ENCODE measurements around the gene P4HA3. TPM values are rescaled to one million over a fixed set of nuclear protein-coding genes. Genes with fewer than 3 reads are reported as not detected.

P4HA3 gene
- total RNA-seq, 1 donor from 2014 or later = 0.96 TPM

- no peaks in the 10 kb centered on the region for H3K9me3 ChIP-seq
- intact Hi-C loops (cut with DNase I) = loop anchor here (10.0 kb wide), 1 partner anchor 182 kb away; no protein-coding TSS in a partner anchor
- no peak overlapping the region for H3K4me3 ChIP-seq
- H3K36me3 ChIP-seq = no peaks in the 10 kb centered on the region
- peaks cover 7% of the 10 kb centered on the region for H3K4me1 ChIP-seq
- DNase-seq (no peak), ATAC-seq (no peak)
- no peaks in the 10 kb centered on the region for H3K27me3 ChIP-seq
- TF ChIP-seq, protein P1, sequence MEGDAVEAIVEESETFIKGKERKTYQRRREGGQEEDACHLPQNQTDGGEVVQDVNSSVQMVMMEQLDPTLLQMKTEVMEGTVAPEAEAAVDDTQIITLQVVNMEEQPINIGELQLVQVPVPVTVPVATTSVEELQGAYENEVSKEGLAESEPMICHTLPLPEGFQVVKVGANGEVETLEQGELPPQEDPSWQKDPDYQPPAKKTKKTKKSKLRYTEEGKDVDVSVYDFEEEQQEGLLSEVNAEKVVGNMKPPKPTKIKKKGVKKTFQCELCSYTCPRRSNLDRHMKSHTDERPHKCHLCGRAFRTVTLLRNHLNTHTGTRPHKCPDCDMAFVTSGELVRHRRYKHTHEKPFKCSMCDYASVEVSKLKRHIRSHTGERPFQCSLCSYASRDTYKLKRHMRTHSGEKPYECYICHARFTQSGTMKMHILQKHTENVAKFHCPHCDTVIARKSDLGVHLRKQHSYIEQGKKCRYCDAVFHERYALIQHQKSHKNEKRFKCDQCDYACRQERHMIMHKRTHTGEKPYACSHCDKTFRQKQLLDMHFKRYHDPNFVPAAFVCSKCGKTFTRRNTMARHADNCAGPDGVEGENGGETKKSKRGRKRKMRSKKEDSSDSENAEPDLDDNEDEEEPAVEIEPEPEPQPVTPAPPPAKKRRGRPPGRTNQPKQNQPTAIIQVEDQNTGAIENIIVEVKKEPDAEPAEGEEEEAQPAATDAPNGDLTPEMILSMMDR (IDR thresholded peaks at IDR 0.05) = no peak
- no peak overlapping the region for H3K27ac ChIP-seq
Measured at GRCh38 chr11:74262725-74263124, 48.7 kb downstream of the P4HA3 start.

GRCh38 chr11:74257959-74258553, 53.4 kb downstream of the P4HA3 start:
- no peak for DNase-seq

DNA sequence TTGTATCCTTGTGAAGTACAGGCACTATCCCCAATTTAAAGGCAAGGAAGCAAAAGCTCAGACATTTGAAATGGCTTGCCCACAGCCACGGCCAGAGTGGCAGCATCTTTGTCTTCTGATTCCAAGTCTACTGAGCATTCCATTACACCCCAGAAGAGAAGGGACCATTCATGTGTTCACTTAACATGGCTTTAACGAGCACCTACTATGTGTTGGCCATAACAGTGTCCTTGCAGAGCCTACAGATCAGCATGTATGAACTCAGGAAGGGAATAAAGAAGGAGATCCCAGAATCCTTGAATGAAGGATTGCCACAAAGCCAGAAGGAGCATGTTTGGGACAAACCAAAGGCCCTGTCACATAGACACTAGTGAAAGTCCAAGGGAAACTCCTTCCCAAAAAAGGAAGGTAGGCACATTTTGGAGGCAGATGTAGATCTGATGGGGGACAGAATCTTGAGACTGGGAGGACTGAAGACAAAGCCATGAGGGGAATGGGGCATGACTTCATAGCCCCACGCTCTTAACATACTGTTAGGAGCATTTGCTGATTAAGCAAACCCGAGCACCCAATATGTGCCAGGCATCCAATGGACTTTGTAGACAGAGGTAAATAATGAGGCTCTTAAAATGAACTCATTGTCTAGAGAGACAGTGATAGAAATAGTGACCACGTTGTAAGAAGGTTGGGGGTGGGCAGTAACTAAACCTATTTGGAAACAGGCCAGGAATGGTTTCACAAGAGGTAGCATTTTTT, 54.9 kb downstream of the P4HA3 start:
- intact Hi-C loops (cut with DNase I) = no loop called here

More at GRCh38 chr11:74257959-74258553, 53.4 kb downstream of the P4HA3 start:
- peak; percentile 15 for ATAC-seq
- Histone ChIP-seq H3K9me3 (no peaks in the 10 kb centered on the region), H3K27ac (no peak overlapping the region), H3K27me3 (no peaks in the 10 kb centered on the region), H3K4me3 (no peak overlapping the region), H3K36me3 (peaks cover 21% of the 10 kb centered on the region), H3K4me1 (peaks cover 7% of the 10 kb centered on the region)
- TF ChIP-seq, protein P1 (IDR thresholded peaks at IDR 0.05) = no peak
- intact Hi-C loops (cut with DNase I) = no loop called here

DNA sequence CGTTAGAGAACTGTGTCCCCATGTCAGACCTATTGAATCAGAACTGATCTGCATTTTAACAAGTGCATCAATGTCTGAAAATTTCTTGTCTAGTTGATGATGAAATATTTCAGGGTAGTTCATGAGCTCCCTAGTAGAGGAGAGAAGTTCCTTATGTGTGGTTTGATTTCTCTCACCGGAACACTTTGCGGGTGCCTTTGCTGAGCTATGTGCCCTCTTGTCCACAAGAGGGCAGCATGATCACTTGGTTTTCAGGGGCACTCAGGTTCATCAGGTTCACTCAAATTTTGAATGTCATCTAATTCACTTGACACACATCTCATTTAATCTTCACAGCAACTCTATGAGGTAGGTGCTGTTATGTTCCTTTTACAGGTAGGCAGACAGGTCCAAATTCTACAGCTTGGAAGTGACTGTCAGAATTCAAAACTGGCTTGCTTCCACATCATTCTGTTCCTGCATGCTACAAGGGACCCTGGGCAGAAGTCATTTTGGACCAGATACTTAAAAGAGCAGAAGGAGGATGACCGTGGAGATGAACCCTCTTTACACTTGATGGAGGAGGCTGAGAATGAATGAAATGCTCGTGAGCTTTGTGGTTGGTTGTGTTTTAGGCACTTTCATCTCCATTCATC, 55.6 kb downstream of the P4HA3 start:
- no peak for DNase-seq
- peaks cover 40% of the 10 kb centered on the region for H3K36me3 ChIP-seq

More for the DNA sequence above, 54.9 kb downstream of the P4HA3 start:
- H3K4me1 ChIP-seq = peaks cover 7% of the 10 kb centered on the region
- H3K27ac ChIP-seq = no peak overlapping the region
- TF ChIP-seq, protein P1 (IDR thresholded peaks at IDR 0.05) = no peak
- ATAC-seq (no peak), DNase-seq (no peak)
- H3K9me3 ChIP-seq = no peaks in the 10 kb centered on the region
- no peaks in the 10 kb centered on the region for H3K27me3 ChIP-seq
- H3K36me3 ChIP-seq = peaks cover 33% of the 10 kb centered on the region
- H3K4me3 ChIP-seq = no peak overlapping the region

GRCh38 chr11:74253361-74253760, 58.1 kb downstream of the P4HA3 start:
- no peak for DNase-seq
- no peak for ATAC-seq
- intact Hi-C loops (cut with DNase I) = no loop called here
- Histone ChIP-seq H3K27ac (no peak overlapping the region), H3K4me1 (peaks cover 7% of the 10 kb centered on the region), H3K9me3 (no peaks in the 10 kb centered on the region), H3K27me3 (no peaks in the 10 kb centered on the region), H3K4me3 (no peak overlapping the region), H3K36me3 (peaks cover 61% of the 10 kb centered on the region)
- TF ChIP-seq, protein P1 (IDR thresholded peaks at IDR 0.05) = no peak

More for the DNA sequence above, 55.6 kb downstream of the P4HA3 start:
- H3K27ac ChIP-seq = no peak overlapping the region
- H3K4me1 ChIP-seq = peaks cover 7% of the 10 kb centered on the region
- no peak overlapping the region for H3K4me3 ChIP-seq
- ATAC-seq = peak; percentile 88
- H3K9me3 ChIP-seq = no peaks in the 10 kb centered on the region
- TF ChIP-seq, protein P1 (IDR thresholded peaks at IDR 0.05) = peak; percentile 95
- no peaks in the 10 kb centered on the region for H3K27me3 ChIP-seq
- intact Hi-C loops (cut with DNase I) = no loop called here
